Vagina (tissue), 2 donors: ENCODE results near the gene MZF1.

Source experiments
- CTCF ChIP-seq, 3 experiments: fragments of 450-650 bp in 2 of 3; fragments of 200-600 bp in 1 of 3; sonication (generic) in 1 of 3; IDR thresholded peaks; one replicate each; pipeline ENCODE4 v1.5.1; 2017 to 2019; ENCODE audit warnings: antibody characterized with exemption in 3 of 3, mild to moderate bottlenecking in 2 of 3, moderate library complexity in 2 of 3
- POLR2A ChIP-seq, 2 donors: fragments of 450-650 bp; IDR thresholded peaks; one replicate each; pipeline ENCODE4 v1.6.1; 2017; ENCODE audit warnings: antibody characterized with exemption in 2 of 2, mild to moderate bottlenecking in 2 of 2, moderate library complexity in 2 of 2

GRCh38 chr19:58586133-58586765, 13.1 kb upstream of the MZF1 start:
- TF ChIP-seq CTCF (IDR thresholded peaks at IDR 0.05): no peak
- TF ChIP-seq POLR2A (IDR thresholded peaks at IDR 0.05): no peak
